DMS114 treated with DMSO at 0.1 percent for 48 hours (cell line): Measurements from ENCODE around the gene SHC2.

Experiments used
- DNase-seq: peaks from one replicate; lab custom pipeline; 2025; ENCODE audit not compliant: unreplicated experiment; lab: John Stamatoyannopoulos, UW

Gene SHC2

DNA sequence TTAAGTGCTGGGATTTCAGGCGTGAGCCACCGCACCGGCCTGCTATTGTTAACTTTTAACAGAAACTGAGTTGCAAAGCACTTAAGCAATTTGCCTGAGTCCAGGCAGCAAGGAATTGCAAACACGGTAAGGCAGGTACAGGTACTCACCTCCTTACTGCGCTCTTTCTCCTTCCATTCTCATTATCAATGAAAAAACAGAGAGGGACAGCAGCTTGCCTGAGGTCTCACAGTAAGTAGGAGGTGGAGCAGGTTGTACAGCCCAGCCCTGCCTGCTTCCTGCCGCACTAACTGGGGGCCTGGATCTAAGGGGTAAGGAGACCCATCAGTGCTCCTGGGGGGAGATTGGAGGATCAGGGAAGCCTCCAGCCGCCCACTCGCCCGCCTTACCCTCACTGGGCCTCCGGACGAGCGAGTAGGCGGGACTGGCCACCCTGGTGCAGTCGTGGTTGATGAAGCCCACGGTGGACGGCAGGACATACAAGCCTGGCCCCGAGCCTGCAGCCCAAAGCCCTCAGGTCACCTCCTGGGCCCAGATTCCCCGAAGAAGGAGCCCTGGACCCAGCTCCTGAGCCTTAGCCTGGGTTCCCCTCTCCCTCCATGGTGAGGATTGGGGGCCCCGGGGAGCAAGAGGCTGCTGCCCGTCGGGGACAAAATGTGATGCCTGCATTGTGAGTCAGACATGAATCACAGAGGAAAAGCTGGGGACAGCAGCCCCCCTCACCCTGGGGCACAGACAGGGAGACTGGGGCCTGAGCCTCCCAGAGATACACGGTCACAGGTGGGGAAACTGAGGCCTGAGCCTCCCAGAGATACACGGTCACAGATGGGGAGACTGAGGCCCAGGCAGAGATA, 11.4 kb upstream of the SHC2 start:
- DNase-seq, result no peak

DNA sequence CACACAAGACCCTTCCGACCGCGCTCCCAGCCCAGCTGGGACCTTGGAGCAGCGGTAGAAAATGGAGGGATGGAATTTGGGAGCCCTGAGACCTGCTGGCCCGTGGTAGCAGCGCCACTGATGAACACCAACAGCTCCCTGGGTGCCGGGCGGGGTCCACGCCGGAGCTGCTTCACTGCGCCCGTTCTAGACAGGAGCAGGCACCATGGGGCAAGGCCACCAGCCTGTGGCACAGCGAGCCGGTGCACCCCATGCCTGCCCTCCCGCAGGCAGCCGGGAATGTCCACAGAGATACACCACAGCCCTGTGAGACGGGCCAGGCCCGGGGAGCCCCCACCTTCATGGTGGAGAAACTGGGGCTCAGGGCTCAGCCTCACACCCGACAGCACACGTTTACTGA, 9.9 kb upstream of the SHC2 start:
- DNase-seq, result no peak

DNA sequence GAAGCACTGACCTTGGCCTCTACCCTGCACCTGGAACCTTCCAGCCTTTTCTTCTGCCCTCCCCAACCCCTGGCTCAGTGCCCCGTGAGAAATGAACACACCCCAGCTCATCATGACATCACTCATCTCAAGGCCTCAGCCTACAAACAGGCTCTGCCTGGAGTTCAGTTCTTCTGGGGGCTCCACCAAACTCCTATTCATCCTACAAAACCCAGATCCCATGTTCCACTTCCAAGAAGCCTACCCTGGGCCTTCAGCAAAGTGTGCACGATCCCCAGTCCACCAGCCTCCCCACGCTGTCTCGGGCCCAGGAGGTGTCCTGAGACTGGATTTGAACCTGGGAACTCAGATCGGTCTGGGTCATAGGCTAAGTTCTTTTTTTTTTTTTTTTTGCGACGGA, 9.0 kb upstream of the SHC2 start:
- no peak for DNase-seq

DNA sequence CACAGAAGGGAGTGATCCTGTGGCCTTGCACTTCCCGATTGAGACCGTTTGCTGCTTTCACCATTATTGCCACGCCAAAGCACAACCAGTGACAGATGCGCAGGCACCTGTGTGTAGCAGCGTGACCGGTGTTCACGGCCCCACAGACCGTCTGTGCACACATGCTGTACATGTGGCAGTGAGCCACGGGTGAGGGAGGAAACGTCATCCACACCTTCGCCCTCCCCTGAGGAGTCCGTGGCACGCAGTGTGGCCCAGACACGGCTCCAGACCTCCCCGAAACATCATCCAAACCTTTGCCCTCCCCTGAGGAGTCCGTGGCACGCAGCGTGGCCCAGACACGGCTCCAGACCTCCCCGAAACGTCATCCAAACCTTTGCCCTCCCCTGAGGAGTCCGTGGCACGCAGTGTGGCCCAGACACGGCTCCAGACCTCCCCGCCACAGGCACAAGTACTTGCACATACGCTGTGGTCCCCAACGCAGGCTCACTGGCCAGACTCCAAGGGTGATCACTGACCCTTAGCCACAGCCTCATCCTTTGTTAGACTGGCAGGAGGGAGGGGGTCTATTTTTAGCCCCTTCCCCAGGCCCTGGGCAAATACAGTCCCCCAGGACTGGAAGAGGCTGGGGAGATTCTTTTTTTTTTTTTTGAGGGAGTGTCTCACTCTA, 7.9 kb upstream of the SHC2 start:
- DNase-seq, result no peak

DNA sequence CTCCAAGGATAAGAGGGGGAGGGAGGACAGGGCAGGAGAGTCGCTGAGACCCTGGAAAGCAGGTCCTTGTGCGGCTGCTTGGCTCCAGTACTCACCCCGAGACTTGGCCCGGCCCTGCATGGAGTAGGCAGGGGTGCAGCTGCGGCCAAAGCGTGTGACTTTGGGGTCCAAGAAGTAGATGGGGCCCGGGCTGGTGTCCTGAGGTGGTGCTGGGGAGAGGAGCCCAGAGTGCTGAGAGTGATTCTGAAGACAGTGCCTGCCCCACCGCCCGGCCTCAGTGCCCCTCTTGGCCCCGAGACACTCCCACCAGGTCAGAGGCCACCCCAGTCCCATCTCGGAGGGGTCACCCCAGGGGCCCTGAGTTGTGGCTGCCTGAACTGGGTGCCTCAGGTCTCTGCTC, 6.7 kb upstream of the SHC2 start:
- DNase-seq, result no peak

DNA sequence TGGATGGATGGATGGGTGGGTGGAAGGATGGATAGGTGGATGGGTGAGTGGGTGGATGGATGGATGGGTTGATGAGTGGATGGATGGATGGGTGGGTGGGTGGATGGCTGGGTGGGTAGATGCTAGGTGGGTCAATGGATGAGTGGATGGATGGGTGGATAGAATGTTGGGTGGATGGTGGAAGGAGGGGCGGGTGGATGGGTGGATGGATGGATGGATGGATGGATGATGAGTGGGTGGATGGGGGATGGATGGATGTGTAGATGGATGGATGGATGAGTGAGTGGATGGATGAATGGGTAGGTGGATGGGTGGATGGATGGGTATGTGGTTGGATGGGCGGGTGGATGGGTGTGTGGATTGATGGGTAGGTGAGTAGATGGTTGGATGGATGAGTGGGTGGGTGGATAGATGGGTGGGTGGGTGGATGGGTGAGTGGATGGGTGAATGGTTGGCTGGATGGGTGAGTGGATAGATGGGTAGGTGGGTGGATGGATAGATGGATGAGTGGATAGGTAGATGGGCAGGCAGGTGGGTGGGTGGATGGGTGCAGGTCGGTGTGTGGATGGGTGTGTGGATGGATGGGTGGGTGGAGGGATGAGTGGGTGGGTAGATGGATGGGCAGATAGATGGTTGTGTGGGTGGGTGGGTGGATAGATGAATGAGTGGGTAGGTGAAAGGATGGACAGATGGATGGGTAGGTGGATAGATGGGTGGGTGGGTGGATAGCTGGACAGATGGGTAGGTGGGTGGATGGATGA, 4.4 kb upstream of the SHC2 start:
- DNase-seq, result no peak

DNA sequence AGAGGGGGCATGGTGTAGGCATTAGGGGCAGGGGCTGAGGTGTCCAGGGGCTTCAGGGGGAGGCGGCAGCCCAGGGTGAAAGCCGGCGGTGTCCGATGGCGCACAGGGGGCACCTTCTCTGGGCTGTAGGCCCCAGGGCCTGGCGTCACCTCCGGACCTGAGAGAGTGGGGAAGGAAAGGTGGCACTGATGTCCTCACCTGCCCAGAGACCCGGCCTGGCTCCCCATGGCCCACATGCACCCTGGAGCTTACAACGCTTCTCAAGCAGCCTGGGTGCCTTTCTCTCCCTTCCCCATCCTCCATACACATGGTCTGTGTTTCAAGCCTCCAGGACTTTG, 3.3 kb upstream of the SHC2 start:
- DNase-seq, result no peak

DNA sequence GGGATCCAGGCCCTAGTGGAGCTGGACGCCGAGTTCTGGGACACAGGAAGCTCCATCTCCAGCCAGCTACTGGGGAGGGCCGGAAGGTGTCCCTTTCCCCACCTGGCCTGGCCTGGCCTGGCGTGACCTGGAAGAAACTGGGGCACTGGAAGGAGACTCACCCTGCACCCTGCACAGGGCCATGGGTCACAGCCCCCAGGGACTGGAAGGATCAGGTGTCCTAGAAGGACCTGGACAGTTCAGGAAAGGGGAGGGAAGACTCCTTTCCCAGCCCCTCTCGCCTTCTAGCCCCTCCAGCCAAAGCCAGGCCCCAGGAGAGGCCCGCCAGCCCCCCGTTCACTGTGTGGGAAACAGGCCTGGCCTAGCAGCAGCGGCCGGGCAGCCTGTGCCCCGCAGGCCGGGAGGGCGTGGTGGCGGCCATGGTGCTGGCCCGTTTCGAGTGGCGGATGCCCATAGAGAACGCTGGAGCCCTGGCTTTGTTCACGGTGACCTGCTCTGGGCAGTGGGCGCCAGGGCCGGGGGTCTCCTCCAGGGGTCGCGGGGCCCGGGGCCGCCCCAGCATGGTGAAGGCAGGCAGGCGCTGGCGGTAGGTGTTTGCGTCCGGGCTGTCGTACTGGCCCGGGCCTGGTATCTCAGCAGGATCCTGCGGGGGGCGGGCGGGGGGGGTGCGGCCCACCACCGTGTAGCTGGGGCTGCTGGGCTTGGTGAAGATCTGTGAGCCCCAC, 2.8 kb upstream of the SHC2 start:
- DNase-seq, result no peak

DNA sequence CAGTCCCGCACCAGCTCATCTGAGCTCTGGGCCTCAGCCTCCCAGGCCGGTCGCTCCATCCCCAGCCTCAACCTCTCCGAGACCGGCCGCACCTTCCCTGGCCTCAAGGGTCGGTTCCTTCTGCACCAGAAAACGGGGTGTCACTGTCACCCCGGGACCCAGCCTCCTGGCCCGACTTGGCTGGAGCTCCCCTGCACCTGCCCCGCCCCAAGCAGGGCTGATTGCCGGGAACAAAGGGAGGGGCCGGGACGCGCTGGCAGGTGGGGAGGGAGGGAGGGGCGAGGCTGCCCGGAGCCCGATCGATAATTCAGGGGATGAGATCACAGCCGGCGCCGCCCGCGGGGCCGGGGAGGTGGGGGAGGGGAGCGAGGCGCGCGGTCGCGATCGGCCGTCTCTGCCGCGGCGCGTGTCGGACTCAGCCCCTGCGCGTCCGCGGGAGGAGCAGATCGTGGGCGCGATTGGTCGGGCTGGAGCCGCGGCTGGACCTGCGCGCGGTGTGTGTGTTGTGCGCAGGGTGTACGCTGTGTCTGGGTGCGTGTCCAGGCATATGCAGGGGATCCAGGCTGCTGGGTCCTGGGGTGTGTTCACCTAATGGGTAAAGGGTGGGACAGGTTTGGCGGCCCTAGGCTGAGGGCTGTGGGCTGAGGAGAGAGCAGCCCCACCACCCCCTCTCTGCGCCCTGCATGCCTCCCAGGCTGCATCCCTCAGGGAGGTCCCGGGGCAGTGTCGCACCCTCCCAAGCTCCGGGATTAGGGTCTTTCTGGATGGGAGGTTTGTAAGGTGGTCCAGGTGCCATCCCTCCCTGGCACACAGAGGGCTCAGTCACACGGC, 1.1 kb upstream of the SHC2 start:
- no peak for DNase-seq

DNA sequence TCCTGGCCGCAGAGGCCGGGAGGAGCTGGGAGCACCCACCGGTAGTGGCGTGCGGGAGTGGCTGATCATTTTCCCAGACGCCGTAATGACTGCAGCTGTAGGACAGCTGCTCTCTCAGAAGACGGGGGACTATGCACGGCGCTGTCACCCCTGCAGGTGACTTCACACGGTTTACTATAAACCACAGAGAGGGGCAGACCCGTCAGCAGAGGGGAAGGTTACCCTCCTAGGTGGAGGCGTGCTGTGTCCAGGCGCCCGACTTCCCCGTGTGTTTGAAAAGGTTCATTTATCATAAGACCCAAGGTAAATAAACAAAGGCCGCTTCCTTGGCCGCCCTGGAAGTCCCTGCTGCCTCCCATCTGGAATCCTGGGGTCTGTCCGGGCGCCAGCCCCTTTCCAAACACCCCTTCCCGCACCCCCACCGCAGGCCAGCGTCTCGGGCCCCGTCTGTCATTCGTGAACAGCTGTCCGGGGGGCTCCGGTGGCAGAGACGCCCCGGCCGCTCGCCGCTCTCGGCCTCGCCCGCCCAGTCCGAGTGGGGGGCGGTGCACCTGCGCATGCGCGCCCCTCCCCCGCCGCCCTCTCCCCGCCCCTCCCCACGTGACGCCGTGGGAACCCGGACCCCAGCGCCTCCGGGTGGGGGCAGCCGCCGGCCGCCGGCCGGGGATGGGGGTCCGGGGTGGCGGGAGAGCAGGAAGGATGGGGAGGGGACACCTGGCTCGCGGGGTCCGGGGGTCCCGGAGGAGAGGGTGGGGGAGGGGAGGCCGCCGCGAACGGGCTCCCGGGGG, 915 bp downstream of the SHC2 start:
- no peak for DNase-seq

DNA sequence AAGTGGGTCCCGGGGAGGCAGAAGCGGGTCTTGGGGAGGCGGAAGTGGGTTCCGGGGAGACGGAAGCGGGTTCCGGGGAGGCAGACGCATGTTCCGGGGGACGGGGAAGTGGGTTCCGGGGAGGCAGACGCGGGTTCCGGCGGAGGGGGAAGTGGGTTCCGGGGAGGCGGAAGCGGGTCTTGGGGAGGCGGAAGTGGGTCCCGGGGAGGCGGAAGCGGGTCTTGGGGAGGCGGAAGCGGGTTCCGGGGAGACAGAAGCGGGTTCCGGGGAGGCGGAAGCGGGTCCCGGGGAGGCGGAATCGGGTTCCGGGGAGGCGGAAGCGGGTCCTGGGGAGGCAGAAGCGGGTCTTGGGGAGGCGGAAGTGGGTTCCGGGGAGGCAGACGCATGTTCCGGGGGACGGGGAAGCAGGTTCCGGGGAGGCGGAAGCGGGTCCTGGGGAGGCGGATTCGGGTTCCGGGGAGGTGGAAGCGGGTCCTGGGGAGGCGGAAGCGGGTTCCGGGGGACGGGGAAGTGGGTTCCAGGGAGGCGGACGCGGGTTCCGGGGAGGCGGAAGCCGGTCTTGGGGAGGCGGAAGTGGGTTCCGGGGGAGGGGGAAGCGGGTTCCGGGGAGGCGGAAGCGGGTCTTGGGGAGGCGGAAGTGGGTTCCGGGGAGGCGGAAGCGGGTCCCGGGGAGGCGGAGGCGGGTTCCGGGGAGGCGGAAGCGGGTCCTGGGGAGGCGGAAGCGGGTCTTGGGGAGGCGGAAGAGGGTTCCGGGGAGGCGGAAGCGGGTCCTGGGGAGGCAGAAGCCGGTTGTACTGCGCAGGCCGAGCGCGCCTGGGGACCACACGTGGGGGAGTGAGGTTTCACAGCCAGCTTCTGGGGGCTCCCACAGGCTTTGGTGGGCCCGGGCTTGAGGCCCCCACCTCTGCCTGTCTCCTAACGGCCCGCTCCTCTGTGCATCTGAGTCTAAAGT, 2.5 kb downstream of the SHC2 start:
- no peak for DNase-seq

DNA sequence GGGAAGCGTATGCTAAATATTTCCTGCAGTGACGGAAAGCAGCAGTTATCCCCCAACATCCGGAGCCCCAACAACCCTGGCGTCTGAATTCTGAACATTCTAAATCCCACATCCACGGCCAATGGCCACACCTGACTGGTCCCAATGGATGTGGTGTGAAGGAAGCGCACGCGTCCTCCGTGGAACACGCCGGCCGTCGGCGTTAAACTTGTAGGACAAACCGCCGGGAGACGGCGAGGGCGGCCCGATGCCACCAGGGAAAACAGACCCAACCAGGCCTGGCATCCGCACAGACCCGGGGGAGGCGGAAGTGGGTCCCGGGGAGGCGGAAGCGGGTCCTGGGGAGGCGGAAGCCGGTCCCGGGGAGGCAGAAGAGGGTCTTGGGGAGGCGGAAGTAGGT, 3.2 kb downstream of the SHC2 start:
- DNase-seq, result no peak

DNA sequence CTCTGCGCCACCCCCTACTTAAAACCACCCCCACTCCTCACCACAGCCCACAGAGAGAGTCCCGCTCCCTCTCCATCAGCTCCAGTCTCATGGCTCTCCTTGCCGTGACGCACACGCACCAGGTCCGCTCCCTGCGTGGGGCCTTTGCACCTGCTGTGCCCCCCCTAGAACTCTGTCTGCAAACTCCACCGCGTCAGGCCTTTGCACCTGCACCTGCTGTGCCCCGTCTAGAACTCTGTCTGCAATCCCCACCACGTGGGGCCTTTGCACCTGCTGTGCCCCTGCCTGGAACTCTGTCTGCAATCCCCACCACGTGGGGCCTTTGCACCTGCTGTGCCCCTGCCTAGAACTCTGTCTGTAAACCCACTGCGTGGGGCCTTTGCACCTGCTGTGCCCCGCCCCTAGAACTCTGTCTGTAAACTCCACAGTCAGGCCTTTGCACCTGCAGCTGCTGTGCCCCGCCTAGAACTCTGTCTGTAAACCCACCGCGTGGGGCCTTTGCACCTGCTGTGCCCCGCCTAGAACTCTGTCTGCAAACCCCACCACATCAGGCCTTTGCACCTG, 4.2 kb downstream of the SHC2 start:
- DNase-seq, result no peak

DNA sequence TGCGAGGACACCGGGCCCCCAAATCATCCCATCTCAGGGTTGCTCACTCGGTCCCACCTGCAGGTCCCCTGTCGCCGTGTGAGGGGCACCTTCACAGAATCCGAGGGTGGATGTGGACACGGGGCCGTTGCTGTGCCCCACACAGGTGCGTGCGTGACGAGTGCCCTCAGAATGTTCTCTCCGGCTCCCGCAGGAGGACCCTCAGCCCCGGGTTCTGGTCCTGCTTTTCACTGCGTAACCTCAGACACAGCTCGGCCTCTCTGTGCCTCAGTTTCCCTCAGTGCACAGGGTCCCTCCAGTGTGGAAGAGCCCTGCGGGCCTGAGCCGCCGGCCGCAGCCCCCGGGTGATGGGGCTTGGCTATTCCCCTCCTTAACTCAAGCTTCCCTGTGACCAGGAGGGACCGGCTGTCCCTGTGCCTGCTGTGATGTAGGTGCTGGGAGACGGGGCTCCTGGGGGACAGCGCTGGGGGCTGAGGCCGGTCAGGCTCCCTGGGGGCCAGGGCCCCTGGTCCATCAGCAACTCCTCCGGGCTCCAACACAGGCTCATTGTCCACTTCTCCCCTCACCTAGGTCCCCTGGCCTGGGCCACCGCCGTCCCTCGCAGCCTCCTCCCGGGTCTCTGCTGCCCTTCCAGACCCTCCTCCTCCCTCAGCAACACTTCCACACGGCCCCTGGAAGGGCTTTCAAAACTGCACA, 4.8 kb downstream of the SHC2 start:
- DNase-seq, result no peak

DNA sequence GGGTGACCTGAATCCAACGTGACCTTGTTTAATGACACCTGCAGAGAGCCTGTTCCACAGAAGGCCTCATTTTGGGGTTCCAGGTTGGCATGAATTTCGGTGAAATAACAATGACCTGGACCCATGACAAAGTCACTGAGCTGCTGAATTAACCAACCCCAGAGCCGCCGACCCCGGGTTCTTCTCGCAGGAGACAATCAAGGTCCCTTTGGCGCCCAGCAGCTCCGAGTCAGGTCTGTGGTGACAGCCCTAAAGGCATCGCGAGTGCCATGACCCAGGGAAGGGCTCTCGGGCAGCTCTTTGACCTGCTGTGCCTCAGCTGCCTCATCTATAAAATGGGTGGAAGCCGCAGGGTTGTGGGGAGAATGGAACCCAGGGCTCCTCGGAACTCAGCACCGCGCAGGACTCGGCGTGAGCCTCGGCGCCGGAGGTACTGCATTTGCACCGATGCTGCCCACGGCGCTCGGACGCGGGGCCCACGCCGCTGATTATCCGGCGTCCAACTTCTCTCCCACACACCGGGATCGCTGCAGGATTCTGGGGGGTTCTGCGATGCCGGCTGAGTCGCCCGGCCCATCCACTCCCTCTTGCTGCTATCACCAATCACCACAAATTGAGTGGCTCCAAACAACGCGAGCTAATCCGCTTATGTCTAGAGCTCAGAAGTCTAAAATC, 5.7 kb downstream of the SHC2 start:
- no peak for DNase-seq

DNA sequence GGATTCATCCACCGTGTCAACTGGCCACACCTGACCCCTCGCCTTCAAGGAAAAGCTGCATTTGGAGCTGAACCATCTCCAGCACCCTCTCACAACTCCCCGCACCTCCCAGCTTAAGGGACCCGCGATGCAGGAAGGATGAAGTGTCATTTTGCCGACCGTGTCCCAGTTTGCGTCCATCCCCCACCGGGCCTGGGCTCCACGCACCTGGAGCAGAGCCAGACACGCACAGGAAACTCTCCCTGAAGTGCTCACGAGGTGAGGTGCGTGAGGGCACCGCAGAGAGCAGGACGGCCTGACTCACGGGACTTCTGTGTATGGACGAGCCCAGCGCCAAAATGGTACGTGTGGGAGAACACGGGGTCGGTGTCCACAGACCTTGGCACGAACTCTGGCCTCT, 7.2 kb downstream of the SHC2 start:
- DNase-seq, result no peak

DNA sequence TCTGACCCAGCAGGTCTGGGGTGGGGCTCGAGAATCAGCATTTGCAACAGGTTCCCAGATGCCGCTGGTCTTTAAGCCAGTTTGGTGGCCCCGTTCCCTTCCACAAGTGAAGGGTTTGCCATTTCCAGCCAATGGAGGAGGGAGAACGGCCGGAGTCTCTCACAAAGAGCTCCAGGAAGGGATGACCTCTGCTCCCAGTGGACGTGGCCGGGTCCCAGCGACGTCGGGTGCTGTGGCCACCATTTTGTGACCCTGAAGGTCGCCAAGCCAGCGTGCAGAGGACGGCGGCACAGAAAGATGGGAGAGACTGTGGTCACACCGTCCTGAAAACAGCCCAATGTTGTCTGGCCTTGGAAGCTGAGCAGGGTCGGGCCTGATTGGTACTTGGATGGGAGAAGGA, 8.0 kb downstream of the SHC2 start:
- no peak for DNase-seq
